C4-2B (cell line): Measurements from ENCODE around the gene CXCR6.

Source experiments
- ZFX ChIP-seq: fragments of 450-650 bp; IDR thresholded peaks from 2 replicates; pipeline ENCODE4 v1.6.1; 2017
- TF ChIP-seq, protein P1 (sequence below): fragments of 450-650 bp; conservative IDR thresholded peaks from 2 replicates; pipeline ENCODE4 v1.5.1; 2017; ENCODE audit warnings: mild to moderate bottlenecking

DNA sequence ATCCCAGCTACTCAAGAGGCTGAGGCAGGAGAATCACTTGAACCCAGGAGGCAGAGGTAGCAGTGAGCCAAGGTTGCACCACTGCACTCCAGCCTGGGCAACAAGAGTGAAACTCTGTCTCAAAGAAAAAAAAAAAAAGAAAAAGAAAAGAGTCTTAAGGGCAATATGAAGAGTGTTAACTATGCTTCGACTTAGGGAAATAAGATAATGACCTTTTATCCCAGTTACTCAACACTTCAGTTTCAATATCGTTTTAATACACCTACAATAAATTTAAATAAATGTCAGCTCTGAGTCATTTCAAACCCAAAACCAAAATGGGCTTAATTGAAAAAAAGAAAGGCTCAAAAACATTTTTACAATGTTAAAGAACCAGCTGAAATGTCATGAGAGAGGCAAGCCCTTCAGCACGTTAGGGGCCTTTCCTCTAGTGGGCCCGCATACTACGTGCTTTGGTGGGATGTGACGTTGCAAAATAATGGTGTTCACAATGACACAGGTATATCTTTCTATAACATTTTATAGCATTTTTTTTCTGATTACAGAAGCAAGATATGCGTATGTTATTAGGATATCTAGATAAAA is 37.1 kb downstream of the CXCR6 start:
- TF ChIP-seq, protein P1, sequence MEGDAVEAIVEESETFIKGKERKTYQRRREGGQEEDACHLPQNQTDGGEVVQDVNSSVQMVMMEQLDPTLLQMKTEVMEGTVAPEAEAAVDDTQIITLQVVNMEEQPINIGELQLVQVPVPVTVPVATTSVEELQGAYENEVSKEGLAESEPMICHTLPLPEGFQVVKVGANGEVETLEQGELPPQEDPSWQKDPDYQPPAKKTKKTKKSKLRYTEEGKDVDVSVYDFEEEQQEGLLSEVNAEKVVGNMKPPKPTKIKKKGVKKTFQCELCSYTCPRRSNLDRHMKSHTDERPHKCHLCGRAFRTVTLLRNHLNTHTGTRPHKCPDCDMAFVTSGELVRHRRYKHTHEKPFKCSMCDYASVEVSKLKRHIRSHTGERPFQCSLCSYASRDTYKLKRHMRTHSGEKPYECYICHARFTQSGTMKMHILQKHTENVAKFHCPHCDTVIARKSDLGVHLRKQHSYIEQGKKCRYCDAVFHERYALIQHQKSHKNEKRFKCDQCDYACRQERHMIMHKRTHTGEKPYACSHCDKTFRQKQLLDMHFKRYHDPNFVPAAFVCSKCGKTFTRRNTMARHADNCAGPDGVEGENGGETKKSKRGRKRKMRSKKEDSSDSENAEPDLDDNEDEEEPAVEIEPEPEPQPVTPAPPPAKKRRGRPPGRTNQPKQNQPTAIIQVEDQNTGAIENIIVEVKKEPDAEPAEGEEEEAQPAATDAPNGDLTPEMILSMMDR: no peak
- TF ChIP-seq ZFX: no peak
